Activated T-helper 1 cell treated with anti-CD3 and anti-CD28 coated beads, Interleukin-12 subunit alpha, Interleukin-12 subunit beta, Interleukin-2, Interleukin-4 antibody, amounts not matched to agents 30 ng/mL and 10 ng/mL and 1 ng/mL, durations not matched to agents 14 hours and 24 hours and 36 hours (primary cell): ENCODE results near the gene PPP1R18. TPM values are rescaled to one million over a fixed set of nuclear protein-coding genes. Genes with fewer than 3 reads are reported as not detected.
A peak's percentile ranks its signal among the peaks of the same experiment; 100 is the strongest.

Experiments used
- DNase-seq: peaks from one replicate; pipeline ENCODE4 v3.0.0; 2021; ENCODE audit warnings: low spot score
- H3K27ac Mint-ChIP-seq: one replicate; pipeline ENCODE4 v1.8.0; 2021; ENCODE audit warnings: mild to moderate bottlenecking, mixed read lengths
- H3K27me3 Mint-ChIP-seq: one replicate; pipeline ENCODE4 v1.8.0; 2022; ENCODE audit warnings: mild to moderate bottlenecking, moderate library complexity, mixed read lengths; ENCODE audit not compliant: insufficient read depth
- H3K36me3 Mint-ChIP-seq: one replicate; pipeline ENCODE4 v1.8.0; 2021; ENCODE audit warnings: low read depth, mixed read lengths
- H3K4me1 Mint-ChIP-seq: one replicate; pipeline ENCODE4 v1.8.0; 2021; ENCODE audit warnings: low read depth, mixed read lengths
- H3K4me3 Mint-ChIP-seq: one replicate; pipeline ENCODE4 v1.8.0; 2021; ENCODE audit warnings: mild to moderate bottlenecking, moderate library complexity, mixed read lengths
- H3K9me3 Mint-ChIP-seq: one replicate; pipeline ENCODE4 v1.8.0; 2021; ENCODE audit warnings: mixed read lengths
- intact Hi-C: fragments of 100-400 bp; cut with micrococcal nuclease; formaldehyde crosslinking; loops from one replicate; pipeline ENCODE4 v1.15.1; 2024
- total RNA-seq: library from RNA; stranded (reverse); gene quantifications from 2 replicates; pipeline ENCODE4 v1.2.3, GENCODE V29; 2022

PPP1R18 gene
- total RNA-seq, 1 donor from 2014 or later, result 213 TPM

GRCh38 chr6:30717129-30717844, 30.8 kb upstream of the PPP1R18 start, which contains the start of gene MDC1:
Gene MDC1, minus strand, starts transcription at chr6:30717281. Its CDS starts 2,106 bp downstream, at chr6:30715175.
- intact Hi-C loops, result loop anchor here (1.0 to 10.0 kb wide), 13 partner anchors 25 to 935 kb away; partner anchors contain the start of genes ATAT1, BAG6, C6orf136 and DHX16
- peak within 1 kb of the TSS; percentile 91 for H3K4me3 Mint-ChIP-seq
- peak within 1 kb of the TSS; percentile 99 for H3K27ac Mint-ChIP-seq
- H3K4me1 Mint-ChIP-seq, result peaks cover 51% of the 10 kb centered on the region
- H3K27me3 Mint-ChIP-seq, result no peaks in the 10 kb centered on the region
- peaks cover 51% of the 10 kb centered on the region for H3K36me3 Mint-ChIP-seq
- no peaks in the 10 kb centered on the region for H3K9me3 Mint-ChIP-seq
- DNase-seq, result peak; percentile 99

GRCh38 chr6:30716879-30717128, 30.4 kb upstream of the PPP1R18 start:
- Mint-ChIP-seq H3K27ac (peak overlapping the region; percentile 99), H3K36me3 (peaks cover 50% of the 10 kb centered on the region), H3K27me3 (no peaks in the 10 kb centered on the region), H3K9me3 (no peaks in the 10 kb centered on the region), H3K4me3 (peak overlapping the region; percentile 91), H3K4me1 (peaks cover 56% of the 10 kb centered on the region)
- no peak for DNase-seq
- intact Hi-C loops, result loop anchor here (1.0 to 10.0 kb wide), 13 partner anchors 25 to 935 kb away; partner anchors contain the start of genes ATAT1, BAG6, C6orf136 and DHX16

GRCh38 chr6:30714263-30714662, 27.8 kb upstream of the PPP1R18 start:
- H3K4me1 Mint-ChIP-seq, result peaks cover 63% of the 10 kb centered on the region

GRCh38 chr6:30712441-30712945, 26.0 kb upstream of the PPP1R18 start:
- peaks cover 63% of the 10 kb centered on the region for H3K36me3 Mint-ChIP-seq
- peaks cover 63% of the 10 kb centered on the region for H3K4me1 Mint-ChIP-seq
- no peaks in the 10 kb centered on the region for H3K27me3 Mint-ChIP-seq
- DNase-seq, result no peak
- no peaks in the 10 kb centered on the region for H3K9me3 Mint-ChIP-seq
- intact Hi-C loops, result loop anchor here (10.0 kb wide), 2 partner anchors 482 to 788 kb away; no protein-coding TSS in a partner anchor
- H3K4me3 Mint-ChIP-seq, result peak overlapping the region; percentile 38
- H3K27ac Mint-ChIP-seq, result peak overlapping the region; percentile 59

More at GRCh38 chr6:30714263-30714662, 27.8 kb upstream of the PPP1R18 start:
- Mint-ChIP-seq H3K27ac (no peak overlapping the region), H3K27me3 (no peaks in the 10 kb centered on the region), H3K4me3 (no peak overlapping the region), H3K9me3 (no peaks in the 10 kb centered on the region), H3K36me3 (peaks cover 56% of the 10 kb centered on the region)
- intact Hi-C loops, result loop anchor here (10.0 kb wide), 2 partner anchors 481 to 789 kb away; no protein-coding TSS in a partner anchor
- no peak for DNase-seq

GRCh38 chr6:30711758-30712380, 25.4 kb upstream of the PPP1R18 start:
- H3K27me3 Mint-ChIP-seq, result no peaks in the 10 kb centered on the region
- peak overlapping the region; percentile 38 for H3K4me3 Mint-ChIP-seq
- peak overlapping the region; percentile 59 for H3K27ac Mint-ChIP-seq
- intact Hi-C loops, result loop anchor here (10.0 kb wide), 2 partner anchors 483 to 787 kb away; no protein-coding TSS in a partner anchor
- peaks cover 58% of the 10 kb centered on the region for H3K4me1 Mint-ChIP-seq
- no peak for DNase-seq
- H3K36me3 Mint-ChIP-seq, result peaks cover 64% of the 10 kb centered on the region
- no peaks in the 10 kb centered on the region for H3K9me3 Mint-ChIP-seq

GRCh38 chr6:30709101-30709868, 22.8 kb upstream of the PPP1R18 start:
- Mint-ChIP-seq H3K36me3 (peaks cover 62% of the 10 kb centered on the region), H3K27me3 (no peaks in the 10 kb centered on the region), H3K27ac (no peak overlapping the region), H3K4me1 (peaks cover 37% of the 10 kb centered on the region), H3K9me3 (no peaks in the 10 kb centered on the region), H3K4me3 (no peak overlapping the region)
- no peak for DNase-seq
- intact Hi-C loops, result no loop called here

- intact Hi-C loops, result no loop called here
- peak overlapping the region; percentile 52 for H3K27ac Mint-ChIP-seq
- DNase-seq, result no peak
Observed at GRCh38 chr6:30707281-30707850, 20.9 kb upstream of the PPP1R18 start.

GRCh38 chr6:30705620-30706019, 19.2 kb upstream of the PPP1R18 start:
- Mint-ChIP-seq H3K36me3 (peaks cover 52% of the 10 kb centered on the region), H3K4me1 (peaks cover 8% of the 10 kb centered on the region), H3K4me3 (no peak overlapping the region), H3K9me3 (no peaks in the 10 kb centered on the region), H3K27ac (no peak overlapping the region), H3K27me3 (no peaks in the 10 kb centered on the region)
- no peak for DNase-seq
- intact Hi-C loops, result no loop called here

More at GRCh38 chr6:30707281-30707850, 20.9 kb upstream of the PPP1R18 start:
- H3K4me1 Mint-ChIP-seq, result peaks cover 25% of the 10 kb centered on the region
- H3K4me3 Mint-ChIP-seq, result no peak overlapping the region
- H3K36me3 Mint-ChIP-seq, result peaks cover 63% of the 10 kb centered on the region
- no peaks in the 10 kb centered on the region for H3K27me3 Mint-ChIP-seq
- H3K9me3 Mint-ChIP-seq, result no peaks in the 10 kb centered on the region

- intact Hi-C loops, result no loop called here
- peaks cover 49% of the 10 kb centered on the region for H3K36me3 Mint-ChIP-seq
- DNase-seq, result no peak
- no peak overlapping the region for H3K4me3 Mint-ChIP-seq
- H3K27me3 Mint-ChIP-seq, result no peaks in the 10 kb centered on the region
- H3K9me3 Mint-ChIP-seq, result no peaks in the 10 kb centered on the region
- no peak overlapping the region for H3K27ac Mint-ChIP-seq
- peaks cover 7% of the 10 kb centered on the region for H3K4me1 Mint-ChIP-seq
Observed at GRCh38 chr6:30703821-30704220, 17.4 kb upstream of the PPP1R18 start.

- no peaks in the 10 kb centered on the region for H3K27me3 Mint-ChIP-seq
- DNase-seq, result no peak
- H3K9me3 Mint-ChIP-seq, result no peaks in the 10 kb centered on the region
- peaks cover 5% of the 10 kb centered on the region for H3K4me1 Mint-ChIP-seq
- no peak overlapping the region for H3K4me3 Mint-ChIP-seq
- H3K36me3 Mint-ChIP-seq, result peaks cover 46% of the 10 kb centered on the region
- intact Hi-C loops, result no loop called here
- H3K27ac Mint-ChIP-seq, result no peak overlapping the region
Observed at GRCh38 chr6:30703011-30703410, 16.6 kb upstream of the PPP1R18 start.

- peaks cover 33% of the 10 kb centered on the region for H3K36me3 Mint-ChIP-seq
Observed at GRCh38 chr6:30700340-30700739, 13.9 kb upstream of the PPP1R18 start.

GRCh38 chr6:30696432-30696831, 10.0 kb upstream of the PPP1R18 start:
- peaks cover 4% of the 10 kb centered on the region for H3K36me3 Mint-ChIP-seq
- H3K27ac Mint-ChIP-seq, result no peak overlapping the region
- H3K4me1 Mint-ChIP-seq, result peaks cover 3% of the 10 kb centered on the region
- H3K4me3 Mint-ChIP-seq, result no peak overlapping the region
- no peaks in the 10 kb centered on the region for H3K9me3 Mint-ChIP-seq
- intact Hi-C loops, result no loop called here
- no peak for DNase-seq
- H3K27me3 Mint-ChIP-seq, result peaks cover 2% of the 10 kb centered on the region

More at GRCh38 chr6:30700340-30700739, 13.9 kb upstream of the PPP1R18 start:
- Mint-ChIP-seq H3K4me1 (no peaks in the 10 kb centered on the region), H3K9me3 (no peaks in the 10 kb centered on the region), H3K27me3 (no peaks in the 10 kb centered on the region), H3K4me3 (no peak overlapping the region), H3K27ac (no peak overlapping the region)
- DNase-seq, result no peak
- intact Hi-C loops, result no loop called here
